T-helper 22 cell (primary cell): ENCODE measurements around the gene CCDC57.

Experiments
- DNase-seq: peaks from one replicate; pipeline ENCODE4 v3.0.0-alpha.2; 2020; ENCODE audit warnings: low read depth

Gene CCDC57

GRCh38 chr17:82246040-82246364 is 33.4 kb upstream of the CCDC57 start:
- DNase-seq, result no peak

GRCh38 chr17:82245134-82246039 is 32.7 kb upstream of the CCDC57 start:
- DNase-seq, result no peak

- no peak for DNase-seq
These were observed 31.9 kb upstream of the CCDC57 start for GRCh38 chr17:82244413-82245133.

- DNase-seq, result no peak
These were observed 31.2 kb upstream of the CCDC57 start for GRCh38 chr17:82243648-82244412.

- DNase-seq, result no peak
These were observed 30.5 kb upstream of the CCDC57 start for GRCh38 chr17:82242977-82243647.

- DNase-seq, result no peak
These were observed 30.0 kb upstream of the CCDC57 start for GRCh38 chr17:82242698-82242976.

GRCh38 chr17:82241926-82242697 is 29.5 kb upstream of the CCDC57 start:
- DNase-seq, result no peak

GRCh38 chr17:82241183-82241925 is 28.7 kb upstream of the CCDC57 start:
- DNase-seq, result no peak

GRCh38 chr17:82240506-82241182 is 28.0 kb upstream of the CCDC57 start:
- no peak for DNase-seq

GRCh38 chr17:82239926-82240505 is 27.4 kb upstream of the CCDC57 start:
- DNase-seq, result no peak

- no peak for DNase-seq
These were observed 26.8 kb upstream of the CCDC57 start for GRCh38 chr17:82239401-82239925.

- DNase-seq, result peak; percentile 72
These were observed 26.0 kb upstream of the CCDC57 start for GRCh38 chr17:82238472-82239201.

- DNase-seq, result no peak
These were observed 25.3 kb upstream of the CCDC57 start for GRCh38 chr17:82237746-82238471.

GRCh38 chr17:82237083-82237745 is 24.6 kb upstream of the CCDC57 start:
- DNase-seq, result no peak

- peak; percentile 32 for DNase-seq
These were observed 23.7 kb upstream of the CCDC57 start for GRCh38 chr17:82236142-82236971.

GRCh38 chr17:82235775-82236141 is 23.1 kb upstream of the CCDC57 start:
- no peak for DNase-seq
